IMR-90 (cell line): ENCODE measurements around the gene TRPV3. TPM values are rescaled to one million over a fixed set of nuclear protein-coding genes. Genes with fewer than 3 reads are reported as not detected.
A peak's percentile ranks its signal among the peaks of the same experiment; 100 is the strongest.

Experiments used
- ATAC-seq: fragments of 200-7000 bp; cut with Tn5 transposase; 2 replicates; pipeline ENCODE4 v1.9.1; 2020; ENCODE audit warnings: low read depth, mild to moderate bottlenecking, moderate library complexity
- BruUV-seq: library from RNA; stranded (reverse); fragments of 400-500 nt; replicated peaks from 2 replicates; lab custom pipeline; 2021; lab: Mats Ljungman, UMichigan
- CTCF ChIA-PET: fragments of 300-600 bp; formaldehyde crosslinking; extraction: SDS; loops from one replicate; lab custom pipeline; 2021; ENCODE audit warnings: antibody characterized with exemption; lab: Yijun Ruan, JAX
- POLR2A ChIA-PET: fragments of 300-600 bp; sonication (Branson Sonifier 250); formaldehyde crosslinking; loops from one replicate; lab custom pipeline; 2022; ENCODE audit warnings: antibody characterized with exemption; ENCODE audit not compliant: unreplicated experiment; lab: Charles Lee
- DNase-seq: peaks from one replicate; pipeline ENCODE4 v3.0.0; 2013
- H2AFZ ChIP-seq: replicated peaks from 2 replicates; pipeline ENCODE3; 2013; ENCODE audit warnings: low read length, mild to moderate bottlenecking; ENCODE audit not compliant: poor library complexity
- H2AK5ac ChIP-seq: 2 replicates; pipeline ENCODE4 v1.6.1; 2013; ENCODE audit warnings: low read depth, low read length, inconsistent platforms
- H2AK9ac ChIP-seq: replicated peaks from 2 replicates; pipeline ENCODE3; 2013; ENCODE audit warnings: mild to moderate bottlenecking, low read depth, low read length, moderate library complexity; ENCODE audit not compliant: poor library complexity
- H2BK120ac ChIP-seq: 2 replicates; pipeline ENCODE4 v1.6.1; 2013; ENCODE audit warnings: low read depth, low read length, inconsistent platforms
- H2BK15ac ChIP-seq: 3 replicates; pipeline ENCODE4 v1.6.1; 2013; ENCODE audit warnings: low read depth, low read length, inconsistent platforms
- H2BK20ac ChIP-seq: 2 replicates; pipeline ENCODE4 v1.6.1; 2013; ENCODE audit warnings: low read depth, mild to moderate bottlenecking, inconsistent platforms, low read length, moderate library complexity
- H2BK5ac ChIP-seq: 2 replicates; pipeline ENCODE4 v1.6.1; 2013; ENCODE audit warnings: mild to moderate bottlenecking, low read depth, low read length, inconsistent platforms; ENCODE audit not compliant: poor library complexity, severe bottlenecking
- H3K14ac ChIP-seq: replicated peaks from 2 replicates; pipeline ENCODE4 v1.6.1; 2013; ENCODE audit warnings: low read depth, low read length, inconsistent platforms
- H3K18ac ChIP-seq: 2 replicates; pipeline ENCODE4 v1.6.1; 2013; ENCODE audit warnings: low read depth, low read length, control low read depth
- H3K23ac ChIP-seq: 2 replicates; pipeline ENCODE4 v1.6.1; 2013; ENCODE audit warnings: low read depth, low read length, inconsistent platforms
- H3K27ac ChIP-seq: 2 replicates; pipeline ENCODE4 v1.5.1; 2013; ENCODE audit warnings: mild to moderate bottlenecking, control low read depth, low read length; ENCODE audit not compliant: insufficient read depth
- H3K27me3 ChIP-seq: 2 replicates; pipeline ENCODE4 v1.6.1; 2013; ENCODE audit warnings: low read length; ENCODE audit not compliant: control insufficient read depth, insufficient read depth
- H3K36me3 ChIP-seq: 2 replicates; pipeline ENCODE4 v1.6.1; 2013; ENCODE audit warnings: low read length, mixed read lengths; ENCODE audit not compliant: control insufficient read depth, insufficient read depth
- H3K4ac ChIP-seq: 2 replicates; pipeline ENCODE4 v1.6.1; 2013; ENCODE audit warnings: low read depth, low read length, inconsistent platforms
- H3K4me1 ChIP-seq: 2 replicates; pipeline ENCODE4 v1.6.1; 2013; ENCODE audit warnings: low read length, mixed read lengths; ENCODE audit not compliant: control insufficient read depth, insufficient read depth
- H3K4me2 ChIP-seq: 2 replicates; pipeline ENCODE4 v1.6.1; 2013; ENCODE audit warnings: low read depth, mild to moderate bottlenecking, control low read depth, low read length, moderate library complexity
- H3K4me3 ChIP-seq: 2 replicates; pipeline ENCODE4 v1.5.1; 2013; ENCODE audit warnings: low read depth, mild to moderate bottlenecking, control low read depth, low read length, moderate library complexity; ENCODE audit not compliant: insufficient read depth
- H3K56ac ChIP-seq: 2 replicates; pipeline ENCODE4 v1.6.1; 2013; ENCODE audit warnings: low read length, inconsistent platforms; ENCODE audit not compliant: insufficient read depth; ENCODE audit errors: extremely low read depth
- H3K79me1 ChIP-seq, 2 experiments: 2 replicates each; pipeline ENCODE4 v1.6.1; 2013; ENCODE audit warnings: low read length in 2 of 2, inconsistent platforms in 1 of 2, low read depth in 1 of 2
- H3K9ac ChIP-seq: 2 replicates; pipeline ENCODE4 v1.6.1; 2013; ENCODE audit warnings: low read depth, low read length, control low read depth
- H3K9me1 ChIP-seq: 2 replicates; pipeline ENCODE4 v1.6.1; 2013; ENCODE audit warnings: low read length, inconsistent platforms; ENCODE audit not compliant: insufficient read depth
- H3K9me3 ChIP-seq: 2 replicates; pipeline ENCODE4 v1.6.1; 2013; ENCODE audit warnings: low read length; ENCODE audit not compliant: control insufficient read depth, insufficient read depth
- H4K20me1 ChIP-seq: 2 replicates; pipeline ENCODE4 v1.6.1; 2013; ENCODE audit warnings: low read length, inconsistent platforms; ENCODE audit not compliant: insufficient read depth
- H4K5ac ChIP-seq: 2 replicates; pipeline ENCODE4 v1.6.1; 2013; ENCODE audit warnings: mild to moderate bottlenecking, low read depth, low read length, control low read depth
- H4K8ac ChIP-seq, 2 experiments: 2 replicates each; pipeline ENCODE4 v1.6.1; 2013; ENCODE audit warnings: low read depth in 2 of 2, low read length in 2 of 2, control low read depth in 1 of 2, inconsistent platforms in 1 of 2
- H4K91ac ChIP-seq: 2 replicates; pipeline ENCODE4 v1.6.1; 2013; ENCODE audit warnings: low read depth, low read length, inconsistent platforms; ENCODE audit not compliant: insufficient read depth
- CHD1 ChIP-seq: IDR thresholded peaks from 2 replicates; pipeline ENCODE4 v1.6.1; 2012; ENCODE audit warnings: low read depth, low read length, improper control_type of control experiment
- ELK1 ChIP-seq: fragments of 150-350 bp; IDR thresholded peaks from 2 replicates; pipeline ENCODE4 v1.6.1; 2016; ENCODE audit warnings: low read depth, mild to moderate bottlenecking, low read length, moderate library complexity, borderline replicate concordance
- FOS ChIP-seq: fragments of 150-350 bp; IDR thresholded peaks from 2 replicates; pipeline ENCODE4 v1.6.1; 2016; ENCODE audit warnings: low read depth, low read length
- MAFK ChIP-seq: IDR thresholded peaks from 2 replicates; pipeline ENCODE4 v1.6.1; 2012; ENCODE audit warnings: low read depth, low read length, improper control_type of control experiment
- MXI1 ChIP-seq: IDR thresholded peaks from 2 replicates; pipeline ENCODE4 v1.6.1; 2012; ENCODE audit warnings: low read depth, mild to moderate bottlenecking, low read length, moderate library complexity, borderline replicate concordance
- NFE2L2 ChIP-seq: fragments of 150-350 bp; IDR thresholded peaks from 2 replicates; pipeline ENCODE4 v1.6.1; 2016; ENCODE audit warnings: low read depth, mild to moderate bottlenecking, low read length
- POLR2A ChIP-seq: IDR thresholded peaks from 2 replicates; pipeline ENCODE4 v1.6.1; 2012; ENCODE audit warnings: mild to moderate bottlenecking, low read depth, low read length
- SMC3 ChIP-seq: fragments of 150-350 bp; IDR thresholded peaks from 2 replicates; pipeline ENCODE4 v1.6.1; 2016; ENCODE audit warnings: low read depth, mild to moderate bottlenecking, antibody characterized with exemption, low read length, moderate library complexity
- USF2 ChIP-seq: fragments of 150-350 bp; IDR thresholded peaks from 2 replicates; pipeline ENCODE4 v1.6.1; 2017; ENCODE audit warnings: mild to moderate bottlenecking, antibody characterized with exemption, low read length, low read depth
- WGBS, 2 experiments: methylation state at CpG; one replicate each; pipeline versions ENCODE4 v1.1.5 to v1.1.7; 2013; ENCODE audit warnings: missing lambda C conversion rate in 2 of 2; ENCODE audit not compliant: insufficient read length in 1 of 2; ENCODE audit errors: extremely low coverage in 2 of 2; 5-methylcytosine and 5-hydroxymethylcytosine counted together
- dilution Hi-C: fragments of 300-500 bp; cut with HindIII; formaldehyde crosslinking; loops from one replicate; pipeline ENCODE4 v1.14.3; 2018; ENCODE audit warnings: low sequenced_read_pairs; ENCODE audit not compliant: unreplicated experiment
- in situ Hi-C: fragments of 300-500 bp; cut with MboI; formaldehyde crosslinking; loops from 3 replicates; pipeline ENCODE4 v1.14.3; 2019; ENCODE audit warnings: low sequenced_read_pairs, inconsistent platforms, mixed read lengths
- intact Hi-C: fragments of 100-400 bp; cut with micrococcal nuclease; formaldehyde crosslinking; loops from 2 replicates; pipeline ENCODE4 v1.10.0; 2022
- polyA plus RNA-seq, 3 experiments: library from polyadenylated mRNA; depleted of rRNA; stranded (reverse); fragments of >200 nt; gene quantifications; 2 replicates each; pipeline ENCODE4 v1.2.3, GENCODE V29; 2012; ENCODE audit warnings: low replicate concordance in 1 of 3
- total RNA-seq: library from RNA; depleted of rRNA; stranded (reverse); fragments of >200 nt; gene quantifications from 2 replicates; pipeline ENCODE4 v1.2.3, GENCODE V29; 2012

Gene TRPV3
- total and polyA plus RNA-seq, 2 of the 4 experiments (the other 2 are of a cell fraction), result 0.18 to 0.26 TPM

GRCh38 chr17:3600529-3601205 is 43.1 kb upstream of the TRPV3 start:
- Histone ChIP-seq H3K9me3 (no peaks in the 10 kb centered on the region), H2BK120ac (no peak overlapping the region), H3K4me3 (no peak overlapping the region), H2BK15ac (no peak overlapping the region), H3K14ac (no peak overlapping the region), H3K23ac (no peak overlapping the region), H3K79me1 (no peaks in the 10 kb centered on the region), H3K36me3 (no peaks in the 10 kb centered on the region), H3K4ac (no peak overlapping the region), H2AK9ac (no peak overlapping the region), H3K18ac (no peak overlapping the region), H2AK5ac (no peak overlapping the region), H4K20me1 (peaks cover 3% of the 10 kb centered on the region; the same call in 1 of the 2 replicates), H4K5ac (no peak overlapping the region), H3K9ac (no peak overlapping the region), H2AFZ (peak overlapping the region; percentile 11), H3K4me2 (no peak overlapping the region), H2BK5ac (no peak overlapping the region), H4K8ac (no peak overlapping the region), H3K27me3 (no peaks in the 10 kb centered on the region), H2BK20ac (no peak overlapping the region), H3K56ac (no peak overlapping the region), H3K9me1 (peaks cover 5% of the 10 kb centered on the region; the same call in 1 of the 2 replicates), H4K91ac (no peak overlapping the region), H3K27ac (no peak overlapping the region), H3K4me1 (peaks cover 4% of the 10 kb centered on the region)
- ChIA-PET CTCF (interaction anchor here (0.6 kb wide), 2 partner anchors 129 to 228 kb away, joined by 3 read pairs; no protein-coding TSS in a partner anchor), POLR2A (interaction anchor here (0.6 kb wide), 2 partner anchors 10 to 67 kb away, joined by 3 read pairs; no protein-coding TSS in a partner anchor)
- TF ChIP-seq MXI1, result no peak
- no peak for TF ChIP-seq SMC3
- TF ChIP-seq FOS, result no peak
- TF ChIP-seq NFE2L2, result no peak
- no peak for TF ChIP-seq ELK1
- TF ChIP-seq CHD1, result no peak
- TF ChIP-seq POLR2A, result no peak
- no peak for TF ChIP-seq USF2
- no peak for TF ChIP-seq MAFK
- DNase-seq, result no peak
- in situ Hi-C loops (no loop called here), intact Hi-C loops (no loop called here), dilution Hi-C loops (no loop called here)
- no peak for ATAC-seq
- WGBS, 2 experiments, result 97% methylated on average over 13 of the region's 15 CpGs; no CpG with 5 or more reads in 1 of the 2 experiments
- BruUV-seq, result no TSS peak
